Calu3 (cell line): ENCODE data around the gene SOX15. TPM values are rescaled to one million over a fixed set of nuclear protein-coding genes. Genes with fewer than 3 reads are reported as not detected.

Experiments
- BruUV-seq: library from RNA; stranded (reverse); fragments of 400-500 nt; replicated peaks from 2 replicates; lab custom pipeline; 2021; lab: Mats Ljungman, UMichigan
- CTCF ChIA-PET: fragments of 300-600 bp; sonication (Branson Sonifier 250); formaldehyde crosslinking; loops from one replicate; lab custom pipeline; 2022; ENCODE audit warnings: antibody characterized with exemption; lab: Charles Lee
- DNase-seq: peaks from one replicate; pipeline ENCODE4 v3.0.0; 2022
- H3K27ac Mint-ChIP-seq: one replicate; pipeline ENCODE4 v1.8.0; 2022; ENCODE audit warnings: mixed read lengths; ENCODE audit not compliant: unreplicated experiment
- H3K27me3 Mint-ChIP-seq: one replicate; pipeline ENCODE4 v1.8.0; 2022; ENCODE audit warnings: mixed read lengths; ENCODE audit not compliant: unreplicated experiment
- H3K36me3 Mint-ChIP-seq: one replicate; pipeline ENCODE4 v1.8.0; 2022; ENCODE audit warnings: mild to moderate bottlenecking, moderate library complexity, mixed read lengths; ENCODE audit not compliant: insufficient read depth, unreplicated experiment
- H3K4me1 Mint-ChIP-seq: one replicate; pipeline ENCODE4 v1.8.0; 2022; ENCODE audit warnings: mild to moderate bottlenecking, low read depth, mixed read lengths; ENCODE audit not compliant: unreplicated experiment
- H3K4me3 Mint-ChIP-seq: one replicate; pipeline ENCODE4 v1.8.0; 2022; ENCODE audit warnings: mild to moderate bottlenecking, low read depth, moderate library complexity, mixed read lengths; ENCODE audit not compliant: unreplicated experiment
- H3K9me3 Mint-ChIP-seq: one replicate; pipeline ENCODE4 v1.8.0; 2022; ENCODE audit warnings: low read depth, mixed read lengths; ENCODE audit not compliant: unreplicated experiment
- intact Hi-C: fragments of 100-400 bp; cut with micrococcal nuclease; formaldehyde crosslinking; loops from one replicate; pipeline ENCODE4 v1.10.0; 2022; ENCODE audit not compliant: unreplicated experiment
- total RNA-seq: library from RNA; stranded (reverse); gene quantifications from 2 replicates; pipeline ENCODE4 v1.2.3, GENCODE V29; 2022
- TF ChIP-seq, protein P1 (sequence below): fragments of 200-600 bp; IDR thresholded peaks from one replicate; pipeline ENCODE4 v1.8.0; 2022; ENCODE audit warnings: antibody characterized with exemption; ENCODE audit not compliant: unreplicated experiment

Gene SOX15
- total RNA-seq, 1 experiment from 2014 or later, result not detected

DNA sequence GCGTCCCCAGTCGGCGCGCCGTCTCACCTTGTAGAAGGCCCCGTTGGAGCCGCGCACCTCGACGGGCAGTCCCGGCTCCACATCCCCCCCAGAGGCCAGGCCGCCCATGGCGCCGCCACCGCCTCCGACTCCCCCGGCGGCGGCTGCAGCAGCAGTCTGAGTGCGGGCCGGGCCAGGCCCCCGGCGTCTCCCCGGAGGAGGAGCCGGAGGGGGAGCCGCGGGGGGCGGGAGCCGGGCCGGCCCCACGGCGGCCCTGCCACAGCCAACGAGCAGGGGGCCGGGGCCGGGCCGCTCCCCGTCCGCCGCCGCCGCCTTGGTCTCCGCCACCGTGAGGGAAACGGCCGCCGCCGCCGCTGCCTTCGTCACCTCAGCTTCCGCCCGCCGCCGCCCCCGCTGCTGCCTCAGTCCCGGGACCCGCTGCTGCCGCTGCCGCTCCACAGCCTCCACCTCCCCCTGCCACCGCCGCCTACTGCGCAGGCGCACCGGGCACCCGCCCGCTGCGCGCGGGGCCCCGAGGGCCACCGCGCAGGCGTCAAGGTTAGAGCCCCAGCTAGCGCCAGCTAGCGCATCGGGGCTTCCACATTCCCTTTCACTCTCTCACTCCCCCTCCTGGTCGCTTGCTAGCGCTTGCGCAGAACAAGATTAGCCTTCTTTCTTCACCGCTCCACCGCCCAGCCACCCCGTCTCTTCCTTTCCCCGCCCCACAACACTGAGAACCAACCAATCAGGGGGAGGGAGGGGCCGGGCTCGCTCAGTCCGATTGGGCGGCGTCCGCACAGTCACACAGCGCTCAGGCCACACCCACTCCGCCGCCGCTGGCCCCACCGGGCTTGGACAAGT, 24.8 kb upstream of the SOX15 start, which contains the start of gene FXR2:
Gene FXR2 (minus strand): TSS at position 473 of the 840 bp plus-strand sequence. CDS start 365 bp downstream, at position 108.
- Mint-ChIP-seq H3K9me3 (no peaks in the 10 kb centered on the region), H3K27me3 (no peaks in the 10 kb centered on the region), H3K36me3 (peaks cover 25% of the 10 kb centered on the region), H3K4me1 (peaks cover 23% of the 10 kb centered on the region), H3K4me3 (peak within 1 kb of the TSS; percentile 78), H3K27ac (peak within 1 kb of the TSS; percentile 79)
- CTCF ChIA-PET, result interaction anchor here (0.6 to 1.4 kb wide), 7 partner anchors 10 to 400 kb away, joined by 3 to 5 read pairs (median 4); partner anchors contain the start of genes ATP1B2, CD68, SAT2 and TMEM256
- intact Hi-C loops, result no loop called here
- no TSS peak for BruUV-seq
- peak; percentile 96 for DNase-seq
- TF ChIP-seq, protein P1, sequence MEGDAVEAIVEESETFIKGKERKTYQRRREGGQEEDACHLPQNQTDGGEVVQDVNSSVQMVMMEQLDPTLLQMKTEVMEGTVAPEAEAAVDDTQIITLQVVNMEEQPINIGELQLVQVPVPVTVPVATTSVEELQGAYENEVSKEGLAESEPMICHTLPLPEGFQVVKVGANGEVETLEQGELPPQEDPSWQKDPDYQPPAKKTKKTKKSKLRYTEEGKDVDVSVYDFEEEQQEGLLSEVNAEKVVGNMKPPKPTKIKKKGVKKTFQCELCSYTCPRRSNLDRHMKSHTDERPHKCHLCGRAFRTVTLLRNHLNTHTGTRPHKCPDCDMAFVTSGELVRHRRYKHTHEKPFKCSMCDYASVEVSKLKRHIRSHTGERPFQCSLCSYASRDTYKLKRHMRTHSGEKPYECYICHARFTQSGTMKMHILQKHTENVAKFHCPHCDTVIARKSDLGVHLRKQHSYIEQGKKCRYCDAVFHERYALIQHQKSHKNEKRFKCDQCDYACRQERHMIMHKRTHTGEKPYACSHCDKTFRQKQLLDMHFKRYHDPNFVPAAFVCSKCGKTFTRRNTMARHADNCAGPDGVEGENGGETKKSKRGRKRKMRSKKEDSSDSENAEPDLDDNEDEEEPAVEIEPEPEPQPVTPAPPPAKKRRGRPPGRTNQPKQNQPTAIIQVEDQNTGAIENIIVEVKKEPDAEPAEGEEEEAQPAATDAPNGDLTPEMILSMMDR, result no peak

DNA sequence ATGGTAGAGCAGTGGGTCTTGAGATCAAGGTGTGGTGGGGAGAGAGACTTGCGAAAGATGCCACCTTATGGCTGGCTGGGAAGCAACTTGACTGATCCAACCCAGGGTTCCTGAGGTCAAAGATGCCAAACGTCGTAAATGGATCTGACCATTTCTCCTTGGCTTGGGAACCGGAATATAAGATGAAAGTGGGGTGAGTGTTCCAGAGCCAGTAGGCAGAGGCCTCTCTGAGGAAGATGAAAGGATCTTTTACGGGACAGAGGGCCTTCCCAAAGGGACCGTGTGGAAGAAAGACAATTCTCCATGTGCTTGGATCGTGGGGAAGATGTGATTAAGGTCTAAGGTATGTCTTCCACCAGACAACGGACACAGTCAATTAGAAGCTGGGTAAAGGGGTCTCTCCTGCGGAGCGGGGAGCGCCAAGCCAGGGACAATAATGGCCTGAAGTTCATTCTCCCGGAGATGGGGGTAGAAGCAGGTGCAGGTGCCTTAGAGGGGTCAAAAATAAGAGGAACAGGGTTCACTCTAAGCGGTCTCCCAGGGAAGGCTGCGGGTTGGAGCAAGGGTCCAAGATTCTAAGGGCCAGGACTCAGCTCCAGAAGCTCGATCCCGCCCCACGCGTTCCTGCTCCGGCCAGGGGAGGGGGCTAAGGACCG, 24.0 kb upstream of the SOX15 start:
- no peak for DNase-seq
- H3K4me1 Mint-ChIP-seq, result peaks cover 23% of the 10 kb centered on the region

DNA sequence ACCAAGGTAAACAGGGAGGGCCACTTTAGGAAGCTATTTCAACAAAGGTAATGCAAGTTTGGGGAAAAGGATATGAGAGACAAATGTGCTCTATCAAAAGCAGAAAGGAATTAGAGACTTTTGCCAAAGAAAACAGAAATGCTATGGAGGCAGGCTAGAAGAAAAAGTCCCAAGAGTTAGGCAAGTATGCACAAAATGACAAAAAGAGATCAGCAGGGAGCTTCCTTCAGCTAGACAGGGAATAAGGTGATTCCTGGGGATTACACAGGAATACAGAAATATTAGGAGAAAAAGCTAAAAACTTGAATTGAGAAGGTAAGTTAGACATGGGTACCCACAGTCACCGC, 22.4 kb upstream of the SOX15 start:
- BruUV-seq, result no TSS peak
- Mint-ChIP-seq H3K36me3 (peaks cover 28% of the 10 kb centered on the region), H3K4me3 (peak overlapping the region; percentile 78), H3K4me1 (peaks cover 23% of the 10 kb centered on the region), H3K27me3 (no peaks in the 10 kb centered on the region), H3K9me3 (no peaks in the 10 kb centered on the region), H3K27ac (peak overlapping the region; percentile 11)
- no peak for DNase-seq
- TF ChIP-seq, protein P1, result no peak
- intact Hi-C loops, result no loop called here
- CTCF ChIA-PET, result no interaction called here

More for the DNA sequence above, 24.0 kb upstream of the SOX15 start:
- intact Hi-C loops, result no loop called here
- Mint-ChIP-seq H3K9me3 (no peaks in the 10 kb centered on the region), H3K36me3 (peaks cover 28% of the 10 kb centered on the region), H3K4me3 (peak overlapping the region; percentile 78), H3K27ac (peak overlapping the region; percentile 57), H3K27me3 (no peaks in the 10 kb centered on the region)
- CTCF ChIA-PET, result interaction anchor here (0.6 to 1.4 kb wide), 3 partner anchors 9 to 209 kb away, joined by 3 to 5 read pairs (median 4); partner anchors contain the start of gene CD68
- TF ChIP-seq, protein P1, result peak; percentile 3
- BruUV-seq, result TSS peak; percentile 39

DNA sequence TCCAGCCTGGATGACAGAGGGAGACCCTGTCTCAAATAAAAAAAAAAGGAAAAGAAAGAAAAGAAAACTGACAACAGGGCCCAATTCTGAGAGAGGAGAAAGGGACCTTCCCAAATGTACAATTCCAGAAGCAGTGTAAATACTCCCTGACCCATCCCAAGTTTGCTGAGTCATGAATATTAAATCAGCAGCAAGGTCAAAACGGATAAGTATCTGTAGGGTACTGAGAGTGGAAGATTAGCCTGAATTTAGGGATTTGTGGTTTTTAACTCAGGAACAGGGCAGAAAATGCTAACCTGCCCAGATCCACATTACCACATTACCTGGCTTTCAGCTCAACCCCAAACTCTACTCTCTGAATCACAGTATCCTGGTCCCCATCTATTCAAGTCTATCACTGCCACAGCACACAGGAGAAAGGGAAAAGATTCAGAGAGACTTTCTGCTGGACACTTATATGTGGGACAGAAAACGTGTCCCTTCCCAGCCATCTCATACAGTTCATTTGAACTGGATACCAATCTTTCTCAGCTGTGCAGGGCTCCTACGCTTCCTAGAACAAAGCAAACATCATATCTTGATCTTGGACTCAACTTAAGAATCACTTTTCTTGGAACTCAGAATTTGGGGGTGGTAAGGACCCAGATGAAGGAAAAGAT, 21.9 kb upstream of the SOX15 start:
- no TSS peak for BruUV-seq
- CTCF ChIA-PET, result no interaction called here
- TF ChIP-seq, protein P1, result no peak
- Mint-ChIP-seq H3K9me3 (no peaks in the 10 kb centered on the region), H3K27me3 (no peaks in the 10 kb centered on the region), H3K27ac (peak overlapping the region; percentile 11), H3K4me3 (peak overlapping the region; percentile 78), H3K4me1 (peaks cover 23% of the 10 kb centered on the region), H3K36me3 (peaks cover 28% of the 10 kb centered on the region)
- DNase-seq, result no peak
- intact Hi-C loops, result no loop called here
